PC-9 (cell line): ENCODE data around the gene TMTC2.

Source experiments
- EZH2 ChIP-seq: fragments of 200-600 bp; sonication (generic); IDR thresholded peaks from 2 replicates; pipeline ENCODE4 v1.8.0; 2017; ENCODE audit warnings: antibody characterized with exemption, low read depth
- TF ChIP-seq, protein P1 (sequence below): fragments of 200-600 bp; sonication (generic); conservative IDR thresholded peaks from 2 replicates; pipeline ENCODE4 v1.6.1; 2017; ENCODE audit warnings: mixed run types, antibody characterized with exemption, mild to moderate bottlenecking, moderate library complexity

DNA sequence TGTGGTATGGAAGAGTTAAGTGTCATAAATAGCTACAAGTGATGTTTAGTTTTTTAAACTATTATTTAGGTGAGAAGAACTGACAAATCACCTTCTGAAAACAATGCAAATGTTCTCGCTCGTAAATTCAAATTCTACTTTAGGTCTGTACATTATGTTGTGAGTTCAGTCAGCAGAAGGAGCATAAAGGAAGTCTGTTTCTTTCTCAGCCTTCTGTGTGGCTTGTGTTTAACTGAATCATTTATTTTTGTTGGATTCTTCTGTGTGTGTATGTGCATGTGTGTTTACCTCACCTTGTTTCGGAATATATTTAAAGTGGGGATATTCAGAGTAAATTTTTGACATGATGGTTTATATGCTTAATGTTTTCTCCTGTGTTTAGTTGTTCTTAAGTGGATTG is 285.9 kb downstream of the TMTC2 start:
- TF ChIP-seq EZH2 = no peak
- TF ChIP-seq, protein P1, sequence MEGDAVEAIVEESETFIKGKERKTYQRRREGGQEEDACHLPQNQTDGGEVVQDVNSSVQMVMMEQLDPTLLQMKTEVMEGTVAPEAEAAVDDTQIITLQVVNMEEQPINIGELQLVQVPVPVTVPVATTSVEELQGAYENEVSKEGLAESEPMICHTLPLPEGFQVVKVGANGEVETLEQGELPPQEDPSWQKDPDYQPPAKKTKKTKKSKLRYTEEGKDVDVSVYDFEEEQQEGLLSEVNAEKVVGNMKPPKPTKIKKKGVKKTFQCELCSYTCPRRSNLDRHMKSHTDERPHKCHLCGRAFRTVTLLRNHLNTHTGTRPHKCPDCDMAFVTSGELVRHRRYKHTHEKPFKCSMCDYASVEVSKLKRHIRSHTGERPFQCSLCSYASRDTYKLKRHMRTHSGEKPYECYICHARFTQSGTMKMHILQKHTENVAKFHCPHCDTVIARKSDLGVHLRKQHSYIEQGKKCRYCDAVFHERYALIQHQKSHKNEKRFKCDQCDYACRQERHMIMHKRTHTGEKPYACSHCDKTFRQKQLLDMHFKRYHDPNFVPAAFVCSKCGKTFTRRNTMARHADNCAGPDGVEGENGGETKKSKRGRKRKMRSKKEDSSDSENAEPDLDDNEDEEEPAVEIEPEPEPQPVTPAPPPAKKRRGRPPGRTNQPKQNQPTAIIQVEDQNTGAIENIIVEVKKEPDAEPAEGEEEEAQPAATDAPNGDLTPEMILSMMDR = no peak
